OCI-LY3 (cell line): ENCODE measurements around the gene MCEMP1.
A peak's percentile ranks its signal among the peaks of the same experiment; 100 is the strongest.

ENCODE experiments used
- H2AFZ ChIP-seq: fragments of 200-600, 300-600 bp; shearing (Covaris generic); 2 replicates; pipeline ENCODE4 v1.6.0; 2014; ENCODE audit warnings: antibody characterized with exemption, low read depth, low read length
- H3K27ac ChIP-seq: fragments of 200-600, 300-600 bp; sonication (generic); 2 replicates; pipeline ENCODE4 v1.5.1; 2014; ENCODE audit warnings: mild to moderate bottlenecking, low read length, moderate library complexity, mixed read lengths
- H3K27me3 ChIP-seq: fragments of 200-600, 300-600 bp; sonication (generic); 2 replicates; pipeline ENCODE4 v1.6.1; 2014; ENCODE audit warnings: low read depth, low read length, mixed read lengths
- H3K36me3 ChIP-seq: fragments of 200-600, 300-600 bp; sonication (generic); replicated peaks from 2 replicates; pipeline ENCODE3; 2014; ENCODE audit warnings: low read depth, low read length, mixed read lengths
- H3K4me1 ChIP-seq: fragments of 300-600, 200-600 bp; sonication (generic); 2 replicates; pipeline ENCODE4 v1.6.1; 2014; ENCODE audit warnings: low read length, mixed read lengths
- H3K4me2 ChIP-seq: fragments of 200-600, 300-600 bp; sonication (generic); 2 replicates; pipeline ENCODE4 v1.6.1; 2014; ENCODE audit warnings: low read length, mixed read lengths
- H3K4me3 ChIP-seq: fragments of 300-600, 200-600 bp; sonication (generic); 2 replicates; pipeline ENCODE4 v1.5.1; 2014; ENCODE audit warnings: antibody characterized with exemption, mild to moderate bottlenecking, low read length, moderate library complexity
- H3K79me2 ChIP-seq: fragments of 300-600, 200-600 bp; shearing (Covaris generic); 2 replicates; pipeline ENCODE4 v1.6.1; 2014; ENCODE audit warnings: mild to moderate bottlenecking, low read length, mixed read lengths
- H3K9ac ChIP-seq: fragments of 300-600, 200-600 bp; shearing (Covaris generic); 2 replicates; pipeline ENCODE4 v1.6.0; 2014; ENCODE audit warnings: mild to moderate bottlenecking, low read length, moderate library complexity
- H3K9me3 ChIP-seq: fragments of 200-600, 300-600 bp; shearing (Covaris generic); 2 replicates; pipeline ENCODE4 v1.6.1; 2014; ENCODE audit warnings: low read length, mixed read lengths; ENCODE audit not compliant: insufficient read depth
- H4K20me1 ChIP-seq: fragments of 200-600, 300-600 bp; sonication (generic); 2 replicates; pipeline ENCODE4 v1.6.1; 2016; ENCODE audit warnings: low read length, mixed read lengths; ENCODE audit not compliant: insufficient read depth
- EZH2phosphoT487 ChIP-seq: fragments of 200-600 bp; shearing (Covaris generic); IDR thresholded peaks from 2 replicates; pipeline ENCODE4 v1.6.1; 2018; ENCODE audit warnings: antibody characterized with exemption, mixed run types, low read depth
- TF ChIP-seq, protein P1 (sequence below): fragments of 200-600, 300-600 bp; sonication (generic); IDR thresholded peaks from 2 replicates; pipeline ENCODE4 v1.5.1; 2014; ENCODE audit warnings: antibody characterized with exemption, low read length, low read depth

MCEMP1 gene

DNA sequence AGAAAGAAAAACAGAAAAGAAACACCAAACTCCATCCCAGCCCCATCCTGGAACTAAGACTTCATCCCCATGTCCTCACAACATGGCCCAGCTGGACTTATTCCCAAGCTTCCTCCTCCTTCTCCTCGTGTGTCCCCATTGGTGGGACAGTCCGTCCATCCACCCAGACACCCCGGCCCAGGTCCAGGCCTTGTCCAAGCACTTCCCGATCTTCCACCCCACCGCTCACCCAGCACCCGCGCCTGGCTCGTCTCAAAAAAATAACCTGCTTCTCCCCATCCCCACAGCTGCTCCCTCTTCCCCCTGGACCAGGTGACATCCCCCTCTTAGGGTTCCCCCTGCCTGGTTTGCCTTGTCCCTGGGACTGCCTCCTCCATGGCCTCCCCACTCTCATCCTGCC is 26.4 kb downstream of the MCEMP1 start:
- TF ChIP-seq EZH2phosphoT487: no peak
- TF ChIP-seq, protein P1, sequence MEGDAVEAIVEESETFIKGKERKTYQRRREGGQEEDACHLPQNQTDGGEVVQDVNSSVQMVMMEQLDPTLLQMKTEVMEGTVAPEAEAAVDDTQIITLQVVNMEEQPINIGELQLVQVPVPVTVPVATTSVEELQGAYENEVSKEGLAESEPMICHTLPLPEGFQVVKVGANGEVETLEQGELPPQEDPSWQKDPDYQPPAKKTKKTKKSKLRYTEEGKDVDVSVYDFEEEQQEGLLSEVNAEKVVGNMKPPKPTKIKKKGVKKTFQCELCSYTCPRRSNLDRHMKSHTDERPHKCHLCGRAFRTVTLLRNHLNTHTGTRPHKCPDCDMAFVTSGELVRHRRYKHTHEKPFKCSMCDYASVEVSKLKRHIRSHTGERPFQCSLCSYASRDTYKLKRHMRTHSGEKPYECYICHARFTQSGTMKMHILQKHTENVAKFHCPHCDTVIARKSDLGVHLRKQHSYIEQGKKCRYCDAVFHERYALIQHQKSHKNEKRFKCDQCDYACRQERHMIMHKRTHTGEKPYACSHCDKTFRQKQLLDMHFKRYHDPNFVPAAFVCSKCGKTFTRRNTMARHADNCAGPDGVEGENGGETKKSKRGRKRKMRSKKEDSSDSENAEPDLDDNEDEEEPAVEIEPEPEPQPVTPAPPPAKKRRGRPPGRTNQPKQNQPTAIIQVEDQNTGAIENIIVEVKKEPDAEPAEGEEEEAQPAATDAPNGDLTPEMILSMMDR: no peak
- Histone ChIP-seq H3K9ac (no peak overlapping the region), H3K27me3 (peaks cover 72% of the 10 kb centered on the region), H3K4me3 (no peak overlapping the region), H3K4me1 (peaks cover 64% of the 10 kb centered on the region), H3K36me3 (no peaks in the 10 kb centered on the region), H3K27ac (no peak overlapping the region), H2AFZ (no peak overlapping the region), H4K20me1 (no peaks in the 10 kb centered on the region; the same call in 1 of the 2 replicates), H3K79me2 (no peaks in the 10 kb centered on the region), H3K9me3 (no peaks in the 10 kb centered on the region), H3K4me2 (no peak overlapping the region)

DNA sequence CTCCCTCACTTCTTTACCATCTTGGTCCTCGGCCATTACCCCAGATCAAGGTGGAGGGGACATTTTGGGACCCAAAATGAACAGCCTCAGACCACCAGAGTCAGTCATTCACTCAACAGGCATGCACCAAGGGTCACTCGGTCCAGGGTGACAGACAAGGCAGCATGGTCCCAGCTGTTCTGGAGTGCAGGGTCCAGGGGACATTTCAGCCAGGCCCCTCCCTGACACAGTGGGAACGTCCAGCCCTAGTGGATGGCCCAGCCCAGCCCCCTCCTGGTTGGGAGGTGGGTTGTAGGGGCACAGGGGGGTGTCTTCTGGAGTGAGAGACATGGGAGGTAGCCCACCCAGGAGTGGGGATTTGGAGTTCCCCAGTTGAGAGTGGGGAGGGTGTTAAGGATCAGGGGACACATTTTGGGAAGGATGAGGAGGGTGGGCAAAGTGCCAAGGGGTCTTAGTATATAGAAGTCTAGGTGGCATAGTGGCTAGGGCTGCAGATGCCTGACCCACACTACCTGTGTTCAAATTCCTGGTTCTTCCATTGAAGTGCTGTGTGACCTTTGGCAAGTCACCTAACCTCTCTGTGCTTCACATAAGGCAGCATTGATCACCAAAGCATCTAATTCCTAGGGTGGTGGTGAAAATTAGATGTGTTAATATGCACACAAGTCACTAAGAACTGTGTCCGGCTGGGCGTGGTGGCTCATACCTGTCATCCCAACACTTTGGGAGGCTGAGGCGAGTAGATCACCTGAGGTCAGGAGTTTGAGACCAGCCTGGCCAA is 27.6 kb downstream of the MCEMP1 start:
- no peak overlapping the region for H3K4me3 ChIP-seq
- H3K9ac ChIP-seq: no peak overlapping the region
- no peaks in the 10 kb centered on the region for H3K36me3 ChIP-seq
- H3K27me3 ChIP-seq: peaks cover 69% of the 10 kb centered on the region
- H3K9me3 ChIP-seq: no peaks in the 10 kb centered on the region
- H3K27ac ChIP-seq: no peak overlapping the region
- H3K4me2 ChIP-seq: no peak overlapping the region; the same call in 1 of the 2 replicates
- TF ChIP-seq, protein P1: no peak
- TF ChIP-seq EZH2phosphoT487: no peak
- H3K79me2 ChIP-seq: no peaks in the 10 kb centered on the region
- no peak overlapping the region for H2AFZ ChIP-seq
- H4K20me1 ChIP-seq: no peaks in the 10 kb centered on the region; the same call in 1 of the 2 replicates
- H3K4me1 ChIP-seq: peaks cover 62% of the 10 kb centered on the region

GRCh38 chr19:7705387-7706187 is 28.7 kb downstream of the MCEMP1 start:
- Histone ChIP-seq H2AFZ (no peak overlapping the region; the same call in 1 of the 2 replicates), H3K4me1 (peaks cover 55% of the 10 kb centered on the region), H3K27ac (peak overlapping the region; percentile 43; the same call in 1 of the 2 replicates), H4K20me1 (no peaks in the 10 kb centered on the region; the same call in 1 of the 2 replicates), H3K4me3 (peak overlapping the region; percentile 67), H3K27me3 (peaks cover 72% of the 10 kb centered on the region), H3K4me2 (peak overlapping the region; percentile 94), H3K9me3 (no peaks in the 10 kb centered on the region), H3K36me3 (no peaks in the 10 kb centered on the region), H3K79me2 (no peaks in the 10 kb centered on the region), H3K9ac (peak overlapping the region; percentile 43; the same call in 1 of the 2 replicates)
- TF ChIP-seq, protein P1: no peak
- TF ChIP-seq EZH2phosphoT487: peak; percentile 95
